HG02938 (cell line): ENCODE results near the gene CDH9.

ENCODE experiments used
- ATAC-seq: cut with Tn5 transposase; IDR thresholded peaks from one replicate; pipeline ENCODE4 v1.9.1; 2021; ENCODE audit warnings: mild to moderate bottlenecking, moderate library complexity; ENCODE audit not compliant: unreplicated experiment

CDH9 gene

GRCh38 chr5:27038476-27038875 lies at the start of gene CDH9:
TSS of gene CDH9 (minus strand) at chr5:27038586. CDS start at chr5:26988333, 50,253 bp downstream.
- ATAC-seq = no peak

- no peak for ATAC-seq
Measured at GRCh38 chr5:27087747-27088146, 49.4 kb upstream of the CDH9 start.

GRCh38 chr5:27083449-27084415 lies 45.3 kb upstream of the CDH9 start:
- no peak for ATAC-seq

- ATAC-seq = no peak
Measured at GRCh38 chr5:27080147-27080546, 41.8 kb upstream of the CDH9 start.

GRCh38 chr5:27062451-27062850 lies 24.1 kb upstream of the CDH9 start:
- no peak for ATAC-seq

GRCh38 chr5:27048510-27048909 lies 10.1 kb upstream of the CDH9 start:
- ATAC-seq = no peak

- no peak for ATAC-seq
Measured at GRCh38 chr5:27041372-27041771, 3.0 kb upstream of the CDH9 start.

- no peak for ATAC-seq
Measured at GRCh38 chr5:27034565-27034964, 3.8 kb downstream of the CDH9 start.

GRCh38 chr5:27026801-27027200 lies 11.6 kb downstream of the CDH9 start:
- ATAC-seq = no peak

- ATAC-seq = no peak
Measured at GRCh38 chr5:27026063-27026462, 12.3 kb downstream of the CDH9 start.

- no peak for ATAC-seq
Measured at GRCh38 chr5:27021471-27021870, 16.9 kb downstream of the CDH9 start.

- ATAC-seq = no peak
Measured at GRCh38 chr5:27020973-27021372, 17.4 kb downstream of the CDH9 start.

- no peak for ATAC-seq
Measured at GRCh38 chr5:27015758-27016157, 22.6 kb downstream of the CDH9 start.

- ATAC-seq = no peak
Measured at GRCh38 chr5:27011274-27011673, 27.1 kb downstream of the CDH9 start.

- no peak for ATAC-seq
Measured at GRCh38 chr5:27010646-27011045, 27.7 kb downstream of the CDH9 start.

- ATAC-seq = no peak
Measured at GRCh38 chr5:27009540-27009915, 28.9 kb downstream of the CDH9 start.

GRCh38 chr5:27008604-27009539 lies 29.5 kb downstream of the CDH9 start:
- no peak for ATAC-seq

GRCh38 chr5:27007121-27007520 lies 31.3 kb downstream of the CDH9 start:
- ATAC-seq = no peak

- ATAC-seq = no peak
Measured at GRCh38 chr5:26986985-26987384, 51.4 kb downstream of the CDH9 start.

- ATAC-seq = no peak
Measured at GRCh38 chr5:26981750-26982149, 56.6 kb downstream of the CDH9 start.

GRCh38 chr5:26959290-26959689 lies 79.1 kb downstream of the CDH9 start:
- ATAC-seq = no peak

GRCh38 chr5:26955161-26955560 lies 83.2 kb downstream of the CDH9 start:
- ATAC-seq = no peak
